Activated T-helper 2 cell treated with anti-CD3 and anti-CD28 coated beads, Interferon-gamma antibody, Interleukin-2, Interleukin-4, amounts not matched to agents 10 μg/mL and 5 μg/mL and 100 μg/mL, durations not matched to agents 14 hours and 24 hours and 36 hours (primary cell): ENCODE results near the gene STAM. TPM values are rescaled to one million over a fixed set of nuclear protein-coding genes. Genes with fewer than 3 reads are reported as not detected.
"Not testable (repeated sequence)": the region's sequence is repeated elsewhere in the genome, so short reads cannot be mapped to it uniquely, and the experiment has no call there.

Experiments
- DNase-seq: peaks from one replicate; pipeline ENCODE4 v3.0.0; 2021; ENCODE audit warnings: low spot score
- H3K27ac Mint-ChIP-seq: one replicate; pipeline ENCODE4 v1.8.0; 2021; ENCODE audit warnings: mixed read lengths
- H3K27me3 Mint-ChIP-seq: one replicate; pipeline ENCODE4 v1.8.0; 2021; ENCODE audit warnings: low read depth, mixed read lengths
- H3K36me3 Mint-ChIP-seq: one replicate; pipeline ENCODE4 v1.8.0; 2021; ENCODE audit warnings: low read depth, mixed read lengths
- H3K4me1 Mint-ChIP-seq: one replicate; pipeline ENCODE4 v1.8.0; 2021; ENCODE audit warnings: low read depth, mixed read lengths
- H3K4me3 Mint-ChIP-seq: one replicate; pipeline ENCODE4 v1.8.0; 2021; ENCODE audit warnings: low read depth, mild to moderate bottlenecking, moderate library complexity, mixed read lengths
- H3K9me3 Mint-ChIP-seq: one replicate; pipeline ENCODE4 v1.8.0; 2021; ENCODE audit warnings: mixed read lengths
- intact Hi-C: fragments of 100-400 bp; cut with micrococcal nuclease; formaldehyde crosslinking; loops from one replicate; pipeline ENCODE4 v1.15.1; 2023
- total RNA-seq: library from RNA; stranded (reverse); gene quantifications from 2 replicates; pipeline ENCODE4 v1.2.3, GENCODE V29; 2022

Gene STAM
- total RNA-seq, 1 donor from 2014 or later = 33.8 TPM

- intact Hi-C loops, H3K27me3 Mint-ChIP-seq, H3K27ac Mint-ChIP-seq, H3K9me3 Mint-ChIP-seq, H3K4me3 Mint-ChIP-seq, H3K4me1 Mint-ChIP-seq, DNase-seq: not testable (repeated sequence)
- H3K36me3 Mint-ChIP-seq = peaks cover 44% of the 10 kb centered on the region
Measured at GRCh38 chr10:17722317-17723014, 78.5 kb downstream of the STAM start.

DNA sequence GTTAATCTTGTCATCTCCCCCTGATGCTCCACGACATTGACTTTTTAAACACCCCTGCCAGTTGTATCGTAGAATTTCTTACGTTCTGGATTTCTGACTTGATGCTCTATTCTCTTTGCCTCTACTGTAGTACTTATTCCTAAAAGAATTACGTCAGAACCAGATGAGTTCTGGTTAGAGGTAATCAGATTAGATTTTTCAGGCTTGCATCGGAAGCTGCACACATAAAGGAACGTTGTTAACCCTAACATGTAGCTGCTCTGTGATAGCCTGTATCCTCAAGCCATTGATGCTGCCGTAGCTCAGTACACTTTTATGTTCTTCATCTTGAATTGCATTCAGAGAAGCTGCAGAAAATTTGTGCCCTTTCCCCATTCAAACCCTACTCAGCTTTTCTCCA, 81.8 kb downstream of the STAM start:
- H3K4me1 Mint-ChIP-seq = no peaks in the 10 kb centered on the region
- H3K27ac Mint-ChIP-seq = no peak overlapping the region
- H3K4me3 Mint-ChIP-seq = no peak overlapping the region
- no peaks in the 10 kb centered on the region for H3K27me3 Mint-ChIP-seq
- no peak for DNase-seq
- H3K36me3 Mint-ChIP-seq = peaks cover 24% of the 10 kb centered on the region
- H3K9me3 Mint-ChIP-seq = peaks cover 3% of the 10 kb centered on the region
- intact Hi-C loops = no loop called here

GRCh38 chr10:17729630-17730029, 85.7 kb downstream of the STAM start:
- no peak for DNase-seq
- H3K27ac Mint-ChIP-seq = no peak overlapping the region
- H3K27me3 Mint-ChIP-seq = no peaks in the 10 kb centered on the region
- no peaks in the 10 kb centered on the region for H3K9me3 Mint-ChIP-seq
- no peaks in the 10 kb centered on the region for H3K36me3 Mint-ChIP-seq
- intact Hi-C loops = no loop called here
- no peak overlapping the region for H3K4me3 Mint-ChIP-seq
- no peaks in the 10 kb centered on the region for H3K4me1 Mint-ChIP-seq

DNA sequence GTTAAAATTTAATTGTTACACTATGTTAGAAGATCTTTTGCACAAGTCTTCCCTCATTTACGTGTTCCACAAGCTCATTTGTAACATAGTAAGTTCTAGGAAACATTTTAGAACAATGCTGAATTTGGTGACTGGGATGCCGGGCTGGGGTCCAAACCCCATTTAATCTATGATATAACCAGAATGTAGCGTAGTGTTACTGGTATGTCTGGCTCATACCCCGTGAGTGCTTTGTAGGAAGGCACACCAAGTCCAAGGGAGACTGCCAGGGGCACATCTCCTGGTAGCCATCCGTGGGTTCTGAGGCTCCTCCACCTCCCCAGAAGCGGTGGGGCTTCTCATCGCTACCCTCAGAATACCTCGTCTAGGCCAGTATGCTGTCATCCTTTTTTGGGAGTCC, 86.7 kb downstream of the STAM start:
- no peak overlapping the region for H3K27ac Mint-ChIP-seq
- no peaks in the 10 kb centered on the region for H3K27me3 Mint-ChIP-seq
- intact Hi-C loops = no loop called here
- no peaks in the 10 kb centered on the region for H3K4me1 Mint-ChIP-seq
- H3K9me3 Mint-ChIP-seq = no peaks in the 10 kb centered on the region
- no peaks in the 10 kb centered on the region for H3K36me3 Mint-ChIP-seq
- no peak for DNase-seq
- H3K4me3 Mint-ChIP-seq = no peak overlapping the region

DNA sequence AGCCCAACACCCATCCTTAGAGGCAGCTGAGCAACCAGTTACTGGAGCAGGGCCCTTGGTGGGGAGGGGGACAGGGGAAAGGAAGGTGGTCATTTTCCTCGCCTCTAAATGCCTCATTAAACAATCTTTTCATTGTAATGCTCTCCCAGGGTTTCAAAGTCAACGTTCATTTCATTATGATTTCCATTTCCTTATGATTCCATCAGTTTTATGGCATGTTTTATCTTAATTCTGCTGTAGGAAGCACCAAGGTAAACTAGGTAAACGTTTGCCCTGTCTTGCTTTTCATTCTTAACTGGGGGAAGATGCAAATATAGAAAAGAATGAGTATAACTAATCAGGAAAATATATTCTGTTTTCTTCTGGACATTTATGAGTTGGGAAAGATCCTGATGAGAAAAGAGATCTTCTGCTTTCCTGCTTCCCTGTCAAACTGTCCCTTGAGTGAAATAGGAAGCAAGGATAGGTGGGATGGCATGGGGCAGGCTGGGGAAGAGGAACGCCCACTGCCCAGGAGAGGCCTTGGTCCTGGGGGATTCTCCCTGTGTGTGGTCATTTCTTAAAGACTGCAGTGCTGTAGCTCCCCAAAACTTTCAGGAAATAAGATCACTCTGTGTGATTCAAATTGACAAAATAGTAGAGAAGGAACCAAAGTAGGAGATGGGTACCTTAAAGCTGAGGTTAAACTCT, 87.5 kb downstream of the STAM start:
- Mint-ChIP-seq H3K4me1 (no peaks in the 10 kb centered on the region), H3K9me3 (no peaks in the 10 kb centered on the region), H3K27me3 (no peaks in the 10 kb centered on the region), H3K4me3 (no peak overlapping the region), H3K36me3 (no peaks in the 10 kb centered on the region), H3K27ac (no peak overlapping the region)
- DNase-seq = no peak
- intact Hi-C loops = no loop called here

DNA sequence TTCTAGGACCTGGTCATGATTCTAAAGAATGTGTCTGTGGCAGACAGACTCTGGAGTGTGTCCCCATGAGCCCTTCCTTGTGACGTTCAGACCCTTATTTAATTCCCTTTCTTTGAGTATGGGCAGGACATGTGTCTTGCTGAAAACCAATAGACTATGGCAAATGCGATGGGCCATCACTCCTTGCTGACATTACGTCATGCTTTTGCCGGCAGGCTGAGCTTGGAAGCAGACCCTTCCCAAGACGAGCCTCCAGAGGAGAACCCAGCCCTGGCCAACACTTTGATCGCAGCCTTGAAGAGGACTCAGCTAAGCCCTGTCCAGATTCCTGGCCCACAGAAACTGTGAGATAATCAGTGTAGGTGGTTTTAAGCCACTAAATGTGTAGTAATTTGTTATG, 89.7 kb downstream of the STAM start:
- no peak for DNase-seq
- Mint-ChIP-seq H3K4me3 (no peak overlapping the region), H3K4me1 (no peaks in the 10 kb centered on the region), H3K27ac (no peak overlapping the region), H3K27me3 (no peaks in the 10 kb centered on the region), H3K9me3 (no peaks in the 10 kb centered on the region), H3K36me3 (no peaks in the 10 kb centered on the region)
- intact Hi-C loops = no loop called here

GRCh38 chr10:17734432-17735080, 90.6 kb downstream of the STAM start:
- Mint-ChIP-seq H3K4me3 (no peak overlapping the region), H3K27ac (no peak overlapping the region), H3K36me3 (no peaks in the 10 kb centered on the region), H3K4me1 (no peaks in the 10 kb centered on the region), H3K27me3 (no peaks in the 10 kb centered on the region), H3K9me3 (no peaks in the 10 kb centered on the region)
- intact Hi-C loops = no loop called here
- DNase-seq = no peak

DNA sequence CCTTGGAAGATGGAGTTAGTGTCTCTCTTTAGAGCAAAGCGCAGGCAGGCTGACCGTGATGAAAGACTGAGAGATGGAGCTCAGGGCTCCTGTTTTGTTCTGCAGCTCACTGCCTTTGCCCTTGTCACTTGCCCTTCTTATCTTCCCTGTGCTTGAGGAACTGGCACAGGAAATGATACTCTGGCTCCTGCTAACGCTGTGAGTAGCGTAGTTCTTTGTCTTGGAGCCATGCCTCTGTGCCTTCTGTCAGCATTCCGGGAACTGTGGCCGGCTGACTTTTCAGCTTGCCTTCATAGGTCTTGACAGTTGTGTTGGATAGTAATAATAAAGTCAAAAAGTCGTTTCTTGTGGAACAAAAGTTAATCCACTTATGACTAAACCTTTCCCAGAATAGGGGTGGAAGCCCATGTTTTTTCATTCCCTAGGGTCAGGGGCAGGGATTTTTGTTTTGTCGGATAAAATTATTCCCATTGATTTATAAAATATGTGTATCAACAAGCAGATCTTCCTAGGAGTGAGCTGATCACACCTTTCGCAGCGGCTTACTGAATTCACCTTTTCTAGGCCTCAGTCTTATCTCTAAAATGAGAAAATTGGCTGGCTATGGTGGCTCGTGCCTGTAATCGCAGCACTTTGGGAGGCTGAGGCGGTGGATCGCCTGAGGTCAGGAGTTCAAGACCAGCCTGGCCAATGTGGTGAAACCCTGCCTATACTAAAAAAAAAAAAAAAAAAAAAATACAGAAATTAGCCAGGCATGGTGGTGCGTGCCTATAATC, 91.4 kb downstream of the STAM start:
- Mint-ChIP-seq H3K36me3 (no peaks in the 10 kb centered on the region), H3K4me3 (no peak overlapping the region), H3K4me1 (no peaks in the 10 kb centered on the region), H3K27ac (no peak overlapping the region), H3K9me3 (no peaks in the 10 kb centered on the region), H3K27me3 (no peaks in the 10 kb centered on the region)
- DNase-seq = no peak
- intact Hi-C loops = no loop called here

DNA sequence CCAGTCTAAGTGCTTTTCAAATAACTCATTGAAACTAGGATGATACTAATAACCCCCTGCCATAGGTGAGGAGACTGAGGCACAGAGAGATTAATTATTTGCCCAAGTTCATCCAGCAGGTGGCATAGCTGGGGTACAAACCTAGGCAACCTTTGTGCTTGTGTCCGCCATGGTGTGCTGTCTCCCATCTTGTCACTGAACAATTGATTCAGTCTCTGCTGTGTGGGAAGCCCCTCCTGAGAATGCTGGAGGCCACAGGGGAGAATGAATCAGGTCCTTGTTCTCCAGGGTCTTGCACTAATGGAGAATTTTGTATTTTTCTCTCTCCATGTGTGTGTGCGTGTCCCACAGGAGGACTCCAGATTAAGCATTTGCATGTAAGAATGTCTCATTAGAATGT, 92.3 kb downstream of the STAM start:
- no peaks in the 10 kb centered on the region for H3K27me3 Mint-ChIP-seq
- H3K27ac Mint-ChIP-seq = no peak overlapping the region
- no peaks in the 10 kb centered on the region for H3K4me1 Mint-ChIP-seq
- no peak overlapping the region for H3K4me3 Mint-ChIP-seq
- no peak for DNase-seq
- intact Hi-C loops = no loop called here
- H3K9me3 Mint-ChIP-seq = no peaks in the 10 kb centered on the region
- no peaks in the 10 kb centered on the region for H3K36me3 Mint-ChIP-seq

GRCh38 chr10:17737027-17737965, 93.3 kb downstream of the STAM start:
- Mint-ChIP-seq H3K4me3 (no peak overlapping the region), H3K27me3 (no peaks in the 10 kb centered on the region), H3K36me3 (no peaks in the 10 kb centered on the region), H3K27ac (no peak overlapping the region), H3K4me1 (no peaks in the 10 kb centered on the region), H3K9me3 (no peaks in the 10 kb centered on the region)
- DNase-seq = no peak
- intact Hi-C loops = no loop called here

- intact Hi-C loops = no loop called here
- no peak overlapping the region for H3K4me3 Mint-ChIP-seq
- H3K9me3 Mint-ChIP-seq = no peaks in the 10 kb centered on the region
Measured at GRCh38 chr10:17740668-17741067, 96.7 kb downstream of the STAM start.

DNA sequence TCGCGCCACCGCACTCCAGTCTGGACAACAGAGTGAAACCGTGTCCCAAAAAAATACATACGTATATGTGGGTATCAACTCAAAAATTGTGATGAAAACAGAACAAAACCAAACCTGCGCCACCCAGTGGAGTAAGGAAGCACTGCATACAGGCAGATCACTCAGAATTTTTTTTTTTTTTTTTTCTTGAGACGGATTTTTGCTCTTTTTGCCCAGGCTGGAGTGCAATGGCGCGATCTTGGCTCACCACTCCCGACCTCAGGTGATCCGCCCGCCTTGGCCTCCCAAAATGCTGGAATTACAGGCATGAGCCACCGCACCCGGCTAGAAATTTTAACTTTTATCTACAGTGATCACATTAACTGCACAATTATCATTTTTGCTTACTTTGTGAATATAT, 99.0 kb downstream of the STAM start:
- DNase-seq = peak; percentile 49
- H3K4me3 Mint-ChIP-seq = no peak overlapping the region
- H3K4me1 Mint-ChIP-seq = peaks cover 15% of the 10 kb centered on the region
- H3K27me3 Mint-ChIP-seq = no peaks in the 10 kb centered on the region
- H3K36me3 Mint-ChIP-seq = no peaks in the 10 kb centered on the region
- intact Hi-C loops = loop anchor here (1.0 kb wide), 1 partner anchor 136 kb away; no protein-coding TSS in a partner anchor
- H3K27ac Mint-ChIP-seq = no peak overlapping the region
- H3K9me3 Mint-ChIP-seq = no peaks in the 10 kb centered on the region

More at GRCh38 chr10:17740668-17741067, 96.7 kb downstream of the STAM start:
- DNase-seq = no peak
- peaks cover 15% of the 10 kb centered on the region for H3K4me1 Mint-ChIP-seq
- H3K27me3 Mint-ChIP-seq = no peaks in the 10 kb centered on the region
- H3K27ac Mint-ChIP-seq = no peak overlapping the region
- no peaks in the 10 kb centered on the region for H3K36me3 Mint-ChIP-seq
